ENCODE results near the gene CHKA. TPM values are rescaled to one million over a fixed set of nuclear protein-coding genes. Genes with fewer than 3 reads are reported as not detected.

Gene CHKA
- total and polyA plus RNA-seq, 2 of the 4 experiments (the other 2 are of a cell fraction) = 4.5 to 8.4 TPM

DNA sequence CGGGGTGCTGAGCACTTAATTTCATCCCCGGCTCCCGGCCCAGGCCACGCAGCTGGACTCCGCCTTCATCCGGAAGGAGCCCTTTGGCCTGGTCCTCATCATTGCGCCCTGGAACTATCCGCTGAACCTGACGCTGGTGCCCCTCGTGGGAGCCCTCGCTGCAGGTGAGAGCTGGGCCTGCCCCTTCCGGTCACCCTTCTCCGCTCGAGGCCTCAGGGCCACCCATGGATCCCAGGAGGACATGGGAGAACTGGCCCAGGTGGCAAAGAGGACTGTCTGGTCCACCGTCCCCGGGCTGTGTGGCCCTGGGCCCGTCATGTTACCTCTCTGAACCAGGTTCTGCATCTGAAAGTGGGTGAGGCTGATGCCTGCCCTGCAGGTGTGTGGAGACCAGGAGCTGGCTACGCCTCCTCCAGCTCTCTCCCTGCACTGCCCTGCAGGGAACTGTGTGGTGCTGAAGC, 102.4 kb downstream of the CHKA start:
- Histone ChIP-seq H2BK15ac (ENCODE audit: low read depth, low read length) (no peak overlapping the region), H3K4me3 (ENCODE audit: insufficient read depth, low read depth, low read length) (no peak overlapping the region), H3K9me1 (ENCODE audit: insufficient read depth, low read length) (peaks cover 10% of the 10 kb centered on the region), H3K18ac (ENCODE audit: low read depth, low read length) (no peak overlapping the region), H4K20me1 (ENCODE audit: insufficient read depth, low read length) (no peaks in the 10 kb centered on the region), H2BK20ac (ENCODE audit: low read depth, low read length) (no peak overlapping the region), H3K27ac (ENCODE audit: insufficient read depth, low read length) (no peak overlapping the region), H3K4me2 (ENCODE audit: low read depth, low read length) (no peak overlapping the region), H3K9ac (ENCODE audit: low read depth, low read length) (no peak overlapping the region), H4K5ac (ENCODE audit: low read depth, low read length) (no peak overlapping the region), H2BK5ac (ENCODE audit: low read depth, low read length, poor library complexity, severe bottlenecking) (no peak overlapping the region), H3K4me1 (ENCODE audit: control insufficient read depth, insufficient read depth, low read length) (peaks cover 18% of the 10 kb centered on the region), H3K9me3 (ENCODE audit: control insufficient read depth, insufficient read depth, low read length) (no peaks in the 10 kb centered on the region), H2AK5ac (ENCODE audit: low read depth, low read length) (peak overlapping the region; percentile 46; the same call in 1 of the 2 replicates), H3K14ac (replicated peaks; ENCODE audit: low read depth, low read length) (no peak overlapping the region), H3K79me1 (ENCODE audit: low read depth in 1 of 2, low read length in 2 of 2) (peaks cover 9 to 12% of the 10 kb centered on the region in 2 experiments; a peak in 3 of 4 replicates), H3K4ac (ENCODE audit: low read depth, low read length) (no peak overlapping the region), H2BK120ac (ENCODE audit: low read depth, low read length) (no peak overlapping the region), H3K56ac (ENCODE audit: extremely low read depth, insufficient read depth, low read length) (no peak overlapping the region), H3K36me3 (ENCODE audit: control insufficient read depth, insufficient read depth, low read length) (peaks cover 10% of the 10 kb centered on the region; the same call in 1 of the 2 replicates), H2AK9ac (replicated peaks; ENCODE audit: low read depth, low read length, poor library complexity) (peak overlapping the region; percentile 11), H2AFZ (replicated peaks; ENCODE audit: low read length, poor library complexity) (no peak overlapping the region), H4K8ac (ENCODE audit: low read depth in 2 of 2, low read length in 2 of 2) (no peak overlapping the region), H3K23ac (ENCODE audit: low read depth, low read length) (no peak overlapping the region), H4K91ac (ENCODE audit: insufficient read depth, low read depth, low read length) (0 out of 2 replicates have a peak overlapping the region, but pooled peaks have one; percentile 7), H3K27me3 (ENCODE audit: control insufficient read depth, insufficient read depth, low read length) (no peaks in the 10 kb centered on the region)
- ChIA-PET POLR2A (ENCODE audit: unreplicated experiment) (no interaction called here), CTCF (no interaction called here)
- 91% methylated on average over 12 of the region's 18 CpGs; no CpG with 5 or more reads in 1 of the 2 experiments for WGBS, 2 experiments (ENCODE audit: extremely low coverage in 2 of 2, insufficient read length in 1 of 2)
- intact Hi-C loops (cut with micrococcal nuclease) = no loop called here
- TF ChIP-seq NFE2L2 (IDR thresholded peaks at IDR 0.05; ENCODE audit: low read depth, low read length) (no peak), POLR2A (IDR thresholded peaks at IDR 0.05; ENCODE audit: low read depth, low read length) (no peak), RFX5 (IDR thresholded peaks at IDR 0.05; ENCODE audit: low read depth, low read length) (no peak), SMC3 (IDR thresholded peaks at IDR 0.05; ENCODE audit: low read depth, low read length) (no peak)
- DNase-seq = no peak
- ATAC-seq (ENCODE audit: low read depth) = no peak
- dilution Hi-C loops (cut with HindIII; ENCODE audit: low sequenced_read_pairs, unreplicated experiment) = no loop called here
- no TSS peak for BruUV-seq (replicated peaks)
- in situ Hi-C loops (cut with MboI; ENCODE audit: low sequenced_read_pairs) = no loop called here

Data from IMR-90 (cell line).